Measurements from ENCODE around the gene SOBP. TPM values are rescaled to one million over a fixed set of nuclear protein-coding genes. Genes with fewer than 3 reads are reported as not detected.

Gene SOBP
- total RNA-seq, 2 donors from 2014 or later: 0.16 TPM; not detected in 1

- H3K9me3 ChIP-seq (ENCODE audit: control insufficient read depth, low read length, poor library complexity, severe bottlenecking): no peaks in the 10 kb centered on the region
- no peak overlapping the region for H3K4me3 Mint-ChIP-seq
- no peak overlapping the region for H3K27ac Mint-ChIP-seq
- H3K36me3 Mint-ChIP-seq (ENCODE audit: low read depth): peaks cover 4% of the 10 kb centered on the region
- peaks cover 47% of the 10 kb centered on the region for H3K27me3 Mint-ChIP-seq
- DNase-seq (no peak), ATAC-seq (no peak)
- H3K4me1 Mint-ChIP-seq: peaks cover 4% of the 10 kb centered on the region
These were observed 152.4 kb downstream of the SOBP start for GRCh38 chr6:107642095-107642860.

- ATAC-seq (no peak), DNase-seq (no peak)
- Mint-ChIP-seq H3K4me1 (peaks cover 4% of the 10 kb centered on the region), H3K27ac (no peak overlapping the region), H3K4me3 (no peak overlapping the region), H3K27me3 (peaks cover 51% of the 10 kb centered on the region), H3K36me3 (ENCODE audit: low read depth) (peaks cover 4% of the 10 kb centered on the region)
- H3K9me3 ChIP-seq (ENCODE audit: control insufficient read depth, low read length, poor library complexity, severe bottlenecking): no peaks in the 10 kb centered on the region
These were observed 153.0 kb downstream of the SOBP start for GRCh38 chr6:107642861-107643328.

DNA sequence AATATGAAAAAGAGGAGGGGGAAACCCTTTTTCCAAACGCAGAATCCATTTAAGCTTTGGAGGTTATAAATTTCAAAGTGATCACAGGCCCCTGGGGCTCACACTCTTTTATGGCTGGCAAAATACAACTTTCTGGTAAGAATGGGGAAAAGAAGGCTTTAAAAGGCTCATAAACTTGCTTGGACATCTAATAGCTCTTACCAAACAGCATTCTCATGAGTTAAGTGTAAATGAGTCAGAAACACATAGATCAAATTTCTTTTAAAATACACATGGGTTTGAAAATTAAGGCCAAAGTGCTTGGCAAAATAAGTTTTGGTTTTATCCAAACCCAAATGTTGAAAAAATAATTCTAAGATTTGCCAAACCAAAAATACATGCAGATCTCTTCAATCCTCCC, 154.6 kb downstream of the SOBP start:
- no peak overlapping the region for H3K4me3 Mint-ChIP-seq
- H3K27me3 Mint-ChIP-seq: peaks cover 50% of the 10 kb centered on the region
- peaks cover 4% of the 10 kb centered on the region for H3K36me3 Mint-ChIP-seq (ENCODE audit: low read depth)

DNA sequence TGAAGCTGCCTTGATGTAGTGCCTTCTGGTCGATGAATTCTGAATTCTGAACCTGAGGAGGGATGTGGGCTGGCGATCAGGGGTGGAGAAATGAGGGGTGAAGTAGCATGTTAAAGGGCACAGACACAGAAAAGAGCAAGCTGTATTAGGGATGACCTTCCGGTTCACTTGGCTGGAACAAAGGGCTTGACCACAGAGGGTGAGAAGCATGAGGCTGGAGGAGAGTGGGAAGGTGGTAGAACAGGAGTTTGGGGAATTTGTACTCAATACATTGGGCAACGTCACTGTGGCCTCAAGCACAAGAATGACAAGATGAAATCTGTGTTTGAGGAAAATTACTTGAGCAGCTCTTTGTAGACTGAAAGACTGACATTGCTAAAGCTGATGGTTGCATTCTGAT, 155.8 kb downstream of the SOBP start:
- ATAC-seq (no peak), DNase-seq (no peak)
- Mint-ChIP-seq H3K4me3 (no peak overlapping the region), H3K36me3 (ENCODE audit: low read depth) (peaks cover 2% of the 10 kb centered on the region), H3K27ac (no peak overlapping the region), H3K4me1 (peaks cover 4% of the 10 kb centered on the region), H3K27me3 (peaks cover 39% of the 10 kb centered on the region)
- no peaks in the 10 kb centered on the region for H3K9me3 ChIP-seq (ENCODE audit: control insufficient read depth, low read length, poor library complexity, severe bottlenecking)

More for the DNA sequence above, 154.6 kb downstream of the SOBP start:
- peaks cover 4% of the 10 kb centered on the region for H3K4me1 Mint-ChIP-seq
- no peaks in the 10 kb centered on the region for H3K9me3 ChIP-seq (ENCODE audit: control insufficient read depth, low read length, poor library complexity, severe bottlenecking)
- no peak overlapping the region for H3K27ac Mint-ChIP-seq
- ATAC-seq: no peak
- no peak for DNase-seq

- Mint-ChIP-seq H3K27me3 (peaks cover 35% of the 10 kb centered on the region), H3K36me3 (ENCODE audit: low read depth) (peaks cover 2% of the 10 kb centered on the region), H3K4me3 (no peak overlapping the region), H3K27ac (no peak overlapping the region), H3K4me1 (peaks cover 4% of the 10 kb centered on the region)
- H3K9me3 ChIP-seq (ENCODE audit: control insufficient read depth, low read length, poor library complexity, severe bottlenecking): no peaks in the 10 kb centered on the region
- DNase-seq: no peak
- ATAC-seq: no peak
These were observed 156.3 kb downstream of the SOBP start for GRCh38 chr6:107646176-107646575.

DNA sequence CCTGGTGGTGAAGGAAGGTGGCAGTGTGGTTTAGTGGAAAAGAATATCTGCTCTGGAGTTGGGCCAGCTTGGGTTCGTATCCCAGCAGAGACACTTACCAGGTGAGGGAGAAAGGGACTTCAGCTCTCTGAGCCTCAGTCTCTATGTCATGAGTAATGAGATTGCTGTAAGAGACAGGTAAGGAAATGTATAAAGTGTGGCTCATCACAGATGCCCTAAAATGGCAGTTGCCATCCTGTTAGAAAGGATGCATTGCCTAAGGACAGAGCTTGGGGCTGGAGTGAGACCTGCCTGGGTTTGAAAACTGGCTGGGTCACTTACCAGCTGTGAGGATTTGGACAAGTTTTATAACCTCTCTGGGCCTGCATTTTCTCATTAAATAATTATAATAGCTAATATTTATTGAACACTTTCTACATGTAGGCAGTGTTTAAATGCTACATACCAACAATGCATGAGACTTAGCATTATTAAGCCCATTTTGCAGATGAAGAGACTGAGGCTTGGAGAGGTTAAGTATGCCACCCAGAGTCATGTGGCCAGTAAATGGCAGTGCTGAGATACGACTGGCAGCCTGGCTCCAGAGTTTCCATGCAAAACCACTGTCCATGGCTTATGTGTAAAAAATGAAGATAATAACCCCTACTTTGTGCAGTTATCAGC, 157.0 kb downstream of the SOBP start:
- H3K27me3 Mint-ChIP-seq: peaks cover 28% of the 10 kb centered on the region
- no peak overlapping the region for H3K27ac Mint-ChIP-seq
- peaks cover 2% of the 10 kb centered on the region for H3K36me3 Mint-ChIP-seq (ENCODE audit: low read depth)
- no peaks in the 10 kb centered on the region for H3K9me3 ChIP-seq (ENCODE audit: control insufficient read depth, low read length, poor library complexity, severe bottlenecking)
- ATAC-seq (no peak), DNase-seq (no peak)
- H3K4me1 Mint-ChIP-seq: peaks cover 4% of the 10 kb centered on the region
- H3K4me3 Mint-ChIP-seq: no peak overlapping the region

- Mint-ChIP-seq H3K27me3 (peaks cover 25% of the 10 kb centered on the region), H3K4me3 (no peak overlapping the region), H3K27ac (no peak overlapping the region), H3K4me1 (peaks cover 4% of the 10 kb centered on the region), H3K36me3 (ENCODE audit: low read depth) (peaks cover 2% of the 10 kb centered on the region)
- H3K9me3 ChIP-seq (ENCODE audit: control insufficient read depth, low read length, poor library complexity, severe bottlenecking): no peaks in the 10 kb centered on the region
- ATAC-seq: no peak
- no peak for DNase-seq
These were observed 157.6 kb downstream of the SOBP start for GRCh38 chr6:107647439-107647948.

GRCh38 chr6:107648983-107649382, 159.1 kb downstream of the SOBP start:
- Mint-ChIP-seq H3K36me3 (ENCODE audit: low read depth) (peaks cover 4% of the 10 kb centered on the region), H3K27me3 (peaks cover 30% of the 10 kb centered on the region), H3K27ac (no peak overlapping the region), H3K4me1 (peaks cover 4% of the 10 kb centered on the region), H3K4me3 (no peak overlapping the region)
- H3K9me3 ChIP-seq (ENCODE audit: control insufficient read depth, low read length, poor library complexity, severe bottlenecking): no peaks in the 10 kb centered on the region
- DNase-seq: no peak
- no peak for ATAC-seq

- peaks cover 15% of the 10 kb centered on the region for H3K4me1 Mint-ChIP-seq
- peaks cover 24% of the 10 kb centered on the region for H3K27me3 Mint-ChIP-seq
- H3K4me3 Mint-ChIP-seq: no peak overlapping the region
- peaks cover 6% of the 10 kb centered on the region for H3K36me3 Mint-ChIP-seq (ENCODE audit: low read depth)
- no peak for ATAC-seq
- DNase-seq: no peak
- H3K27ac Mint-ChIP-seq: no peak overlapping the region
- H3K9me3 ChIP-seq (ENCODE audit: control insufficient read depth, low read length, poor library complexity, severe bottlenecking): no peaks in the 10 kb centered on the region
These were observed 162.7 kb downstream of the SOBP start for GRCh38 chr6:107652526-107653182.

DNA sequence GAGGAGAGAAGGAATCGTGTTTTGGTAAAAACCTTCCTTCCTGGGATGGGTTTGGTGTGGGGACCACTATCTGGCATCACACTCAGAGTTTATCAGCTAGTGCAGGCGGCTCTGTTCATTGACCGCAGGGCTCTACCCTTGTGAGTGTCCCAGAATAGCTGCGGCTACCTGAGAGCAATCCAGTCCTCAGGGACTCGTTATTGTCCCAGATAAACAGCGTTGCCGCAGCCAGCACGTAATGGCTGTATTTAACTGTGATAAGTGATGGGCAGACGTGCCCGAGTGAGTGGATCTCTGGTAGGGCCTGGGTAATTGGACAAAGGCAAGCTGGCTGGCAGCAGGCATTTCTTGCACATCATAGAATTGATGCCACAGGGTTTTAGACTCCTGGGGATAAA, 163.3 kb downstream of the SOBP start:
- peaks cover 6% of the 10 kb centered on the region for H3K36me3 Mint-ChIP-seq (ENCODE audit: low read depth)
- H3K4me1 Mint-ChIP-seq: peaks cover 20% of the 10 kb centered on the region
- no peaks in the 10 kb centered on the region for H3K9me3 ChIP-seq (ENCODE audit: control insufficient read depth, low read length, poor library complexity, severe bottlenecking)
- DNase-seq (no peak), ATAC-seq (no peak)
- no peak overlapping the region for H3K27ac Mint-ChIP-seq
- H3K27me3 Mint-ChIP-seq: peaks cover 19% of the 10 kb centered on the region
- H3K4me3 Mint-ChIP-seq: no peak overlapping the region

GRCh38 chr6:107653861-107654394, 164.0 kb downstream of the SOBP start:
- H3K36me3 Mint-ChIP-seq (ENCODE audit: low read depth): peaks cover 6% of the 10 kb centered on the region
- no peaks in the 10 kb centered on the region for H3K9me3 ChIP-seq (ENCODE audit: control insufficient read depth, low read length, poor library complexity, severe bottlenecking)
- DNase-seq (no peak), ATAC-seq (no peak)
- peaks cover 20% of the 10 kb centered on the region for H3K4me1 Mint-ChIP-seq
- H3K27ac Mint-ChIP-seq: no peak overlapping the region
- H3K27me3 Mint-ChIP-seq: peaks cover 19% of the 10 kb centered on the region
- no peak overlapping the region for H3K4me3 Mint-ChIP-seq

DNA sequence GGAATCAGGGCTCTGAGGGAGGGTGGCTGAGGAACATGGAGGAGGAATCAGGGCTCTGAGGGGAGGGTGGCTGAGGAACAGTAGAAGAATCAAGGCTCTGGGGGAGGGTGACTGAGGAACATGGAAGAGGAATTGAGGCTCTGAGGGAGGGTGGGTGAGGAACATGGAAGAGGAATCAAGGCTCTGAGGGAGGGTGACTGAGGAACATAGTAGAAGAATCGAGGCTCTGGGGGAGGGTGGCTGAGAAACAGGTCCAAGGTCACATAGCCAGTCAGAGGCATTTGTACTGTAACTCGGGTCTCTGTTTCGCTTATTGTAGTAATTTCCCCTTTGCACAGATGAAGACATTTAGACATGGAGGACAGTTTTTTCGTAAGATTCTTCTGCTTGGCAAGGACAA, 164.8 kb downstream of the SOBP start:
- Mint-ChIP-seq H3K4me3 (no peak overlapping the region), H3K4me1 (peaks cover 20% of the 10 kb centered on the region), H3K27me3 (peaks cover 19% of the 10 kb centered on the region), H3K36me3 (ENCODE audit: low read depth) (peaks cover 6% of the 10 kb centered on the region), H3K27ac (no peak overlapping the region)
- ATAC-seq: no peak
- H3K9me3 ChIP-seq (ENCODE audit: control insufficient read depth, low read length, poor library complexity, severe bottlenecking): no peaks in the 10 kb centered on the region
- DNase-seq: no peak

GRCh38 chr6:107655245-107655644, 165.3 kb downstream of the SOBP start:
- Mint-ChIP-seq H3K4me1 (peaks cover 20% of the 10 kb centered on the region), H3K27ac (no peak overlapping the region)

More at GRCh38 chr6:107655245-107655644, 165.3 kb downstream of the SOBP start:
- H3K36me3 Mint-ChIP-seq (ENCODE audit: low read depth): peaks cover 6% of the 10 kb centered on the region
- H3K27me3 Mint-ChIP-seq: peaks cover 19% of the 10 kb centered on the region
- H3K4me3 Mint-ChIP-seq: no peak overlapping the region
- no peak for ATAC-seq
- no peaks in the 10 kb centered on the region for H3K9me3 ChIP-seq (ENCODE audit: control insufficient read depth, low read length, poor library complexity, severe bottlenecking)
- DNase-seq: no peak
